DND-41 (cell line): ENCODE data around the gene NDUFAB1.

ENCODE experiments used
- ATAC-seq: fragments of 200-7000 bp; cut with Tn5 transposase; 3 replicates; pipeline ENCODE4 v1.9.1; 2021; ENCODE audit warnings: low read depth; ENCODE audit not compliant: insufficient read depth
- DNase-seq: peaks from one replicate; pipeline ENCODE4 v3.0.0-alpha.2; 2020
- H2AFZ ChIP-seq: 2 replicates; pipeline ENCODE4 v1.6.0; 2012; ENCODE audit warnings: low read depth, low read length
- H3K27ac ChIP-seq: 2 replicates; pipeline ENCODE4 v1.5.1; 2012; ENCODE audit warnings: low read length, inconsistent platforms
- H3K27me3 ChIP-seq: fragments of 200-600 bp; sonication (generic); 2 replicates; pipeline ENCODE4 v1.6.0; 2012; ENCODE audit warnings: low read length, mild to moderate bottlenecking, inconsistent platforms; ENCODE audit not compliant: insufficient read depth, poor library complexity
- H3K36me3 ChIP-seq: 2 replicates; pipeline ENCODE4 v1.5.1; 2012; ENCODE audit warnings: low read length, inconsistent platforms; ENCODE audit not compliant: insufficient read depth
- H3K4me1 ChIP-seq: 2 replicates; pipeline ENCODE4 v1.5.1; 2012; ENCODE audit warnings: mild to moderate bottlenecking, low read length; ENCODE audit not compliant: insufficient read depth
- H3K4me2 ChIP-seq: 2 replicates; pipeline ENCODE4 v1.6.0; 2012; ENCODE audit warnings: mild to moderate bottlenecking, moderate library complexity, low read length, inconsistent platforms; ENCODE audit not compliant: insufficient read depth
- H3K4me3 ChIP-seq, 2 experiments: fragments of 200-600 bp in 1 of 2; shearing (Covaris generic) in 1 of 2; 2 replicates each; pipeline ENCODE4 v1.5.1; 2012 to 2016; ENCODE audit warnings: inconsistent platforms in 2 of 2, low read length in 2 of 2, mild to moderate bottlenecking in 2 of 2, low read depth in 1 of 2, moderate library complexity in 1 of 2
- H3K79me2 ChIP-seq: 2 replicates; pipeline ENCODE4 v1.6.0; 2012; ENCODE audit warnings: low read length, inconsistent platforms; ENCODE audit not compliant: insufficient read depth
- H3K9ac ChIP-seq: 2 replicates; pipeline ENCODE4 v1.6.0; 2012; ENCODE audit warnings: low read depth, mild to moderate bottlenecking, inconsistent platforms, low read length, moderate library complexity
- H3K9me3 ChIP-seq: 2 replicates; pipeline ENCODE4 v1.5.1; 2012; ENCODE audit warnings: low read length, moderate library complexity, mild to moderate bottlenecking, inconsistent platforms; ENCODE audit not compliant: insufficient read depth, severe bottlenecking
- H4K20me1 ChIP-seq: 2 replicates; pipeline ENCODE4 v1.6.0; 2012; ENCODE audit warnings: low read length; ENCODE audit not compliant: insufficient read depth
- CTCF ChIP-seq: IDR thresholded peaks from 2 replicates; pipeline ENCODE4 v1.5.1; 2012; ENCODE audit warnings: borderline replicate concordance, low read length, moderate library complexity, mild to moderate bottlenecking; ENCODE audit not compliant: poor library complexity, severe bottlenecking; ENCODE audit errors: extremely low read depth
- EZH2 ChIP-seq: IDR thresholded peaks from 3 replicates; pipeline ENCODE4 v1.6.1; 2012; ENCODE audit warnings: borderline replicate concordance, low read depth, mild to moderate bottlenecking, moderate library complexity, low read length, inconsistent platforms; ENCODE audit not compliant: severe bottlenecking

The NDUFAB1 gene

GRCh38 chr16:23535901-23536300, 60.2 kb downstream of the NDUFAB1 start:
- H2AFZ ChIP-seq: no peak overlapping the region
- H3K9me3 ChIP-seq: no peaks in the 10 kb centered on the region
- no peaks in the 10 kb centered on the region for H3K27me3 ChIP-seq
- no peaks in the 10 kb centered on the region for H3K79me2 ChIP-seq
- DNase-seq (no peak), ATAC-seq (no peak)
- H4K20me1 ChIP-seq: no peaks in the 10 kb centered on the region
- H3K27ac ChIP-seq: no peak overlapping the region
- no peak overlapping the region for H3K4me3 ChIP-seq
- no peak overlapping the region for H3K4me2 ChIP-seq
- peaks cover 66% of the 10 kb centered on the region for H3K36me3 ChIP-seq
- H3K4me1 ChIP-seq: no peaks in the 10 kb centered on the region
- H3K9ac ChIP-seq: no peak overlapping the region
- TF ChIP-seq CTCF (no peak), EZH2 (no peak)

GRCh38 chr16:23534868-23535860, 61.0 kb downstream of the NDUFAB1 start:
- no peak for DNase-seq
- TF ChIP-seq CTCF: no peak
- no peak for TF ChIP-seq EZH2
- H3K27me3 ChIP-seq: no peaks in the 10 kb centered on the region
- no peak overlapping the region for H2AFZ ChIP-seq
- H3K9me3 ChIP-seq: no peaks in the 10 kb centered on the region
- H4K20me1 ChIP-seq: no peaks in the 10 kb centered on the region
- no peaks in the 10 kb centered on the region for H3K4me1 ChIP-seq
- H3K79me2 ChIP-seq: no peaks in the 10 kb centered on the region
- H3K4me2 ChIP-seq: no peak overlapping the region
- no peak overlapping the region for H3K4me3 ChIP-seq
- H3K27ac ChIP-seq: no peak overlapping the region
- H3K36me3 ChIP-seq: peaks cover 64% of the 10 kb centered on the region
- no peak overlapping the region for H3K9ac ChIP-seq
- ATAC-seq: no peak

- no peak overlapping the region for H3K27ac ChIP-seq
- H3K79me2 ChIP-seq: no peaks in the 10 kb centered on the region
- H2AFZ ChIP-seq: no peak overlapping the region
- no peak overlapping the region for H3K4me3 ChIP-seq
- DNase-seq (no peak), ATAC-seq (no peak)
- H3K9ac ChIP-seq: no peak overlapping the region
- H3K27me3 ChIP-seq: no peaks in the 10 kb centered on the region
- H3K4me1 ChIP-seq: no peaks in the 10 kb centered on the region
- H3K4me2 ChIP-seq: no peak overlapping the region
- H4K20me1 ChIP-seq: no peaks in the 10 kb centered on the region; the same call in 1 of the 2 replicates
- H3K9me3 ChIP-seq: no peaks in the 10 kb centered on the region
- peaks cover 68% of the 10 kb centered on the region for H3K36me3 ChIP-seq
- TF ChIP-seq CTCF (no peak), EZH2 (no peak)
Observed at GRCh38 chr16:23532448-23532847, 63.7 kb downstream of the NDUFAB1 start.
